ENCODE measurements around the gene ABCB8. TPM values are rescaled to one million over a fixed set of nuclear protein-coding genes. Genes with fewer than 3 reads are reported as not detected.

ABCB8 gene
- polyA plus RNA-seq, 1 donor (not counting 4 experiments of a cell fraction or from before 2014, with no cell fraction given) = 15.5 TPM

GRCh38 chr7:151048911-151049463, 20.7 kb downstream of the ABCB8 start:
- dilution Hi-C loops (cut with MboI; ENCODE audit: extremely low pct_ligation_motif_present, low sequenced_read_pairs) = no loop called here
- DNase-seq (ENCODE audit: low read depth, low spot score) (no peak), FAIRE-seq (no peak)
- peaks cover 4% of the 10 kb centered on the region for H3K27me3 ChIP-seq (ENCODE audit: control insufficient read depth, extremely low read depth, insufficient read depth, low read length)
- H3K27ac ChIP-seq (ENCODE audit: control insufficient read depth, insufficient read depth, low read length) = no peak overlapping the region
- H3K79me2 ChIP-seq (ENCODE audit: control insufficient read depth, insufficient read depth, low read length) = no peaks in the 10 kb centered on the region
- no peaks in the 10 kb centered on the region for H3K9me1 ChIP-seq (ENCODE audit: control insufficient read depth, extremely low read depth, insufficient read depth, low read length)
- H3K9ac ChIP-seq (ENCODE audit: control insufficient read depth, extremely low read depth, insufficient read depth, low read length) = no peak overlapping the region
- no peak overlapping the region for H2AFZ ChIP-seq (ENCODE audit: control insufficient read depth, low read length)
- no peak overlapping the region for H3K4me3 ChIP-seq (ENCODE audit: control insufficient read depth in 2 of 3, extremely low read depth in 1 of 3, insufficient read depth in 2 of 3, low read depth in 1 of 3, low read length in 3 of 3)
- H3K36me3 ChIP-seq (ENCODE audit: control insufficient read depth in 2 of 2, extremely low read depth in 1 of 2, insufficient read depth in 2 of 2, low read length in 2 of 2) = peaks cover 0 to 9% of the 10 kb centered on the region in 2 experiments
- no peak for TF ChIP-seq EZH2 (IDR thresholded peaks at IDR 0.05; ENCODE audit: low read length)
- H3K9me3 ChIP-seq (ENCODE audit: control insufficient read depth, low read depth, low read length) = no peaks in the 10 kb centered on the region
- H3K4me2 ChIP-seq (ENCODE audit: control insufficient read depth, extremely low read depth, insufficient read depth, low read depth, low read length) = no peak overlapping the region
- H3K4me1 ChIP-seq (ENCODE audit: control insufficient read depth, extremely low read depth, insufficient read depth, low read length) = peaks cover 3% of the 10 kb centered on the region
- no peaks in the 10 kb centered on the region for H4K20me1 ChIP-seq (ENCODE audit: control insufficient read depth, extremely low read depth, insufficient read depth, low read length)

GRCh38 chr7:151051108-151051507, 22.9 kb downstream of the ABCB8 start:
- peaks cover 3 to 7% of the 10 kb centered on the region in 2 experiments for H3K36me3 ChIP-seq (ENCODE audit: control insufficient read depth in 2 of 2, extremely low read depth in 1 of 2, insufficient read depth in 2 of 2, low read length in 2 of 2)
- no peaks in the 10 kb centered on the region for H3K79me2 ChIP-seq (ENCODE audit: control insufficient read depth, insufficient read depth, low read length)
- peak overlapping the region in 1 of 3 experiments; percentile 27 for H3K4me3 ChIP-seq (ENCODE audit: control insufficient read depth in 2 of 3, extremely low read depth in 1 of 3, insufficient read depth in 2 of 3, low read depth in 1 of 3, low read length in 3 of 3)
- no peak overlapping the region for H3K27ac ChIP-seq (ENCODE audit: control insufficient read depth, insufficient read depth, low read length)
- H3K4me1 ChIP-seq (ENCODE audit: control insufficient read depth, extremely low read depth, insufficient read depth, low read length) = peaks cover 3% of the 10 kb centered on the region
- peaks cover 4% of the 10 kb centered on the region for H3K27me3 ChIP-seq (ENCODE audit: control insufficient read depth, extremely low read depth, insufficient read depth, low read length)
- no peak overlapping the region for H2AFZ ChIP-seq (ENCODE audit: control insufficient read depth, low read length)
- no peaks in the 10 kb centered on the region for H4K20me1 ChIP-seq (ENCODE audit: control insufficient read depth, extremely low read depth, insufficient read depth, low read length)
- H3K9me1 ChIP-seq (ENCODE audit: control insufficient read depth, extremely low read depth, insufficient read depth, low read length) = no peaks in the 10 kb centered on the region
- dilution Hi-C loops (cut with MboI; ENCODE audit: extremely low pct_ligation_motif_present, low sequenced_read_pairs) = no loop called here
- H3K9me3 ChIP-seq (ENCODE audit: control insufficient read depth, low read depth, low read length) = no peaks in the 10 kb centered on the region
- peak overlapping the region; percentile 16 for H3K4me2 ChIP-seq (ENCODE audit: control insufficient read depth, extremely low read depth, insufficient read depth, low read depth, low read length)
- DNase-seq (ENCODE audit: low read depth, low spot score) (no peak), FAIRE-seq (no peak)
- H3K9ac ChIP-seq (ENCODE audit: control insufficient read depth, extremely low read depth, insufficient read depth, low read length) = no peak overlapping the region
- no peak for TF ChIP-seq CTCF (optimal IDR thresholded peaks at IDR 0.05 in 1 of 3, IDR thresholded peaks at IDR 0.05 in 1 of 3, conservative IDR thresholded peaks at IDR 0.05 in 1 of 3; ENCODE audit: extremely low read depth in 1 of 3, insufficient read depth in 2 of 3, low read length in 3 of 3)
- no peak for TF ChIP-seq EZH2 (IDR thresholded peaks at IDR 0.05; ENCODE audit: low read length)

- no peaks in the 10 kb centered on the region for H3K79me2 ChIP-seq (ENCODE audit: control insufficient read depth, insufficient read depth, low read length)
- H3K4me2 ChIP-seq (ENCODE audit: control insufficient read depth, extremely low read depth, insufficient read depth, low read depth, low read length) = no peak overlapping the region
- H3K9ac ChIP-seq (ENCODE audit: control insufficient read depth, extremely low read depth, insufficient read depth, low read length) = no peak overlapping the region
- no peak overlapping the region for H3K4me3 ChIP-seq (ENCODE audit: control insufficient read depth in 2 of 3, extremely low read depth in 1 of 3, insufficient read depth in 2 of 3, low read depth in 1 of 3, low read length in 3 of 3)
- no peak overlapping the region for H2AFZ ChIP-seq (ENCODE audit: control insufficient read depth, low read length)
- peaks cover 4% of the 10 kb centered on the region for H3K27me3 ChIP-seq (ENCODE audit: control insufficient read depth, extremely low read depth, insufficient read depth, low read length)
- dilution Hi-C loops (cut with MboI; ENCODE audit: extremely low pct_ligation_motif_present, low sequenced_read_pairs) = no loop called here
- H3K36me3 ChIP-seq (ENCODE audit: control insufficient read depth in 2 of 2, extremely low read depth in 1 of 2, insufficient read depth in 2 of 2, low read length in 2 of 2) = peaks cover 3 to 7% of the 10 kb centered on the region in 2 experiments
- peaks cover 11% of the 10 kb centered on the region for H3K4me1 ChIP-seq (ENCODE audit: control insufficient read depth, extremely low read depth, insufficient read depth, low read length)
- no peaks in the 10 kb centered on the region for H3K9me3 ChIP-seq (ENCODE audit: control insufficient read depth, low read depth, low read length)
- H3K9me1 ChIP-seq (ENCODE audit: control insufficient read depth, extremely low read depth, insufficient read depth, low read length) = no peaks in the 10 kb centered on the region
- FAIRE-seq (no peak), DNase-seq (ENCODE audit: low read depth, low spot score) (no peak)
- no peaks in the 10 kb centered on the region for H4K20me1 ChIP-seq (ENCODE audit: control insufficient read depth, extremely low read depth, insufficient read depth, low read length)
- TF ChIP-seq CTCF (optimal IDR thresholded peaks at IDR 0.05 in 1 of 3, IDR thresholded peaks at IDR 0.05 in 1 of 3, conservative IDR thresholded peaks at IDR 0.05 in 1 of 3; ENCODE audit: extremely low read depth in 1 of 3, insufficient read depth in 2 of 3, low read length in 3 of 3) (no peak), EZH2 (IDR thresholded peaks at IDR 0.05; ENCODE audit: low read length) (no peak)
- no peak overlapping the region for H3K27ac ChIP-seq (ENCODE audit: control insufficient read depth, insufficient read depth, low read length)
Observed at GRCh38 chr7:151053096-151053495, 24.8 kb downstream of the ABCB8 start.

Data from keratinocyte (primary cell).